Immature natural killer cell (primary cell): ENCODE results near the gene SLC26A3. TPM values are rescaled to one million over a fixed set of nuclear protein-coding genes. Genes with fewer than 3 reads are reported as not detected.

Experiments
- DNase-seq, 3 donors: peaks; one replicate each; pipeline ENCODE4 v3.0.0; 2022; ENCODE audit warnings: mixed read lengths in 1 of 3
- H3K27ac Mint-ChIP-seq, 6 donors: one replicate each; pipeline ENCODE4 v1.8.0; 2020; ENCODE audit warnings: mixed read lengths in 6 of 6, mild to moderate bottlenecking in 5 of 6, inconsistent platforms in 4 of 6, moderate library complexity in 3 of 6
- H3K27me3 Mint-ChIP-seq, 3 donors: one replicate each; pipeline ENCODE4 v1.8.0; 2020 to 2021; ENCODE audit warnings: low read depth in 3 of 3, mild to moderate bottlenecking in 3 of 3, mixed read lengths in 3 of 3, moderate library complexity in 3 of 3, inconsistent platforms in 1 of 3
- H3K36me3 Mint-ChIP-seq, 3 donors: one replicate each; pipeline ENCODE4 v1.8.0; 2020; ENCODE audit warnings: mixed read lengths in 3 of 3, inconsistent platforms in 2 of 3, mild to moderate bottlenecking in 2 of 3
- H3K4me1 Mint-ChIP-seq, 2 donors: one replicate each; pipeline ENCODE4 v1.8.0; 2020; ENCODE audit warnings: inconsistent platforms in 2 of 2, mild to moderate bottlenecking in 2 of 2, mixed read lengths in 2 of 2, moderate library complexity in 1 of 2
- H3K4me3 Mint-ChIP-seq, 5 donors: one replicate each; pipeline ENCODE4 v1.8.0; 2020; ENCODE audit warnings: mild to moderate bottlenecking in 5 of 5, mixed read lengths in 5 of 5, inconsistent platforms in 3 of 5, moderate library complexity in 3 of 5
- H3K9me3 Mint-ChIP-seq, 6 donors: one replicate each; pipeline ENCODE4 v1.8.0; 2020; ENCODE audit warnings: mild to moderate bottlenecking in 6 of 6, mixed read lengths in 6 of 6, inconsistent platforms in 4 of 6, moderate library complexity in 3 of 6
- polyA plus RNA-seq, 3 donors: library from polyadenylated mRNA; unstranded; fragments of 300-500 nt; fragmentation: Illumina TruSeq; gene quantifications; one replicate each; pipeline ENCODE4 v1.2.3, GENCODE V29; 2021

SLC26A3 gene
- polyA plus RNA-seq, 3 donors from 2014 or later: not detected

GRCh38 chr7:107799647-107800264, 3.3 kb downstream of the SLC26A3 start:
- no peaks in the 10 kb centered on the region for H3K9me3 Mint-ChIP-seq
- no peak overlapping the region for H3K4me3 Mint-ChIP-seq
- no peaks in the 10 kb centered on the region for H3K36me3 Mint-ChIP-seq
- H3K4me1 Mint-ChIP-seq: no peaks in the 10 kb centered on the region
- H3K27ac Mint-ChIP-seq: no peak overlapping the region
- DNase-seq: no peak
- peaks cover 0 to 8% (median 4%) of the 10 kb centered on the region in 3 donors for H3K27me3 Mint-ChIP-seq

- no peak overlapping the region for H3K4me3 Mint-ChIP-seq
- no peaks in the 10 kb centered on the region for H3K36me3 Mint-ChIP-seq
- no peaks in the 10 kb centered on the region for H3K9me3 Mint-ChIP-seq
- no peaks in the 10 kb centered on the region for H3K4me1 Mint-ChIP-seq
- H3K27me3 Mint-ChIP-seq: peaks cover 4% of the 10 kb centered on the region in 3 donors
- no peak for DNase-seq
- H3K27ac Mint-ChIP-seq: no peak overlapping the region
Measured at GRCh38 chr7:107792364-107792763, 10.7 kb downstream of the SLC26A3 start.

DNA sequence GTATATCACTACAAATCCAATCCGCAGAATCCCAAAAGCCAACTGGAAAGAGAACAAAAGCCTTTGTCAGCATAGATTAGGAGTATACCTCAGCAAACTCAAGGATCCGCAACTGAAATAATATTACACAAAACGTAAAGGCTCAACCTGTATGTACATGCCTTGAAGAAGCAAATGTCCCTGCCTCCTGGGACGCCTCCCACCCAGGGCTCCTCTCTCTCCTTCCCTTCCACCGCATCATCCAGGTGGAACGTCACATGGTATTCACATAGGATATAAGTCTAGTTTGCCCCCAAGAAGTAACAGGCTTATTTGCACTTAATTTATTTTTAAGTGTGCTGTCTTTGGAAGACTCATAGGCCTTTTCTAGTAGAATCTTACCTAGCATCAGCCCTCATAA, 13.4 kb downstream of the SLC26A3 start:
- H3K27me3 Mint-ChIP-seq: peaks cover 0 to 6% (median 4%) of the 10 kb centered on the region in 3 donors
- no peak for DNase-seq

DNA sequence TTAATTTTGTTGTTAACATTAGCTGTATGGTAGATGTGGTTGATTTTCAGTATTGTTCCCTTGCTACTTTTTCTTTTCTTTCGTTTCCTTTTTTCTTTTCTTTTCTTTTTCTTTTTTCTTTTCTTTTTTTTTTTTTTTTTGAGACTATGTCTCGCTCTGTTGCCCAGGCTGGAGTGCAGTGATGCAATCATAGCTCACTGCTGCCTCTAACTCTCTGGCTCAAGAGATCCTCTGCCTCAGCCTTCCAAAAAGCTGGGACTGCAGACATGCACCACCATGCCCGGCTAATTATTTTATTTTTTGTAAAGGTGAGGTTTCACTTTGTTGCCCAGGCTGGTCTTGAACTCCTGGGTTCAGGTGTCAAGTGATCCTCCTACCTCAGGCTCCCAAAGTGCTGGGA, 14.4 kb downstream of the SLC26A3 start:
- no peaks in the 10 kb centered on the region for H3K36me3 Mint-ChIP-seq

More for the DNA sequence above, 13.4 kb downstream of the SLC26A3 start:
- Mint-ChIP-seq H3K4me3 (no peak overlapping the region), H3K27ac (no peak overlapping the region), H3K36me3 (no peaks in the 10 kb centered on the region), H3K4me1 (no peaks in the 10 kb centered on the region), H3K9me3 (no peaks in the 10 kb centered on the region)

DNA sequence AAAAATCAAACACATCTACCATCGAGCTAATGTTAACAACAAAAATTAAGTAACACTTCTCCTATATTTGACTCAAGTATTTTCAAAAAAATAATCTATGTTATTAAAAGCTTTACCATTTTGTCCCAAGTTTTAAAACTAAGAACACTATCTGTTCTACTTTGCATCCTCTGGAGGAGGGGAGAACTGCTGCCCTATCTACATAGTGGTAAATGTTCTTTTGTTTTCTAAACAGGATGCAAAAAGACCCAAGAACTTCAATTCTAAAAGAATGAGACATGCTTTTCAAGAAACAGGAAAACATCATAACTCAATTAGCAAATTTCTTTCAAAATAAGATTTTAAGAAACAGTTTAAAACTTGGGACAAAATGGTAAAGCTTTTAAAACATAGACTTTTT, 14.8 kb downstream of the SLC26A3 start:
- no peak for DNase-seq
- Mint-ChIP-seq H3K36me3 (no peaks in the 10 kb centered on the region), H3K9me3 (no peaks in the 10 kb centered on the region), H3K27me3 (peaks cover 0 to 6% (median 4%) of the 10 kb centered on the region in 3 donors), H3K4me3 (no peak overlapping the region), H3K4me1 (no peaks in the 10 kb centered on the region), H3K27ac (no peak overlapping the region)

More for the DNA sequence above, 14.4 kb downstream of the SLC26A3 start:
- H3K4me1 Mint-ChIP-seq: no peaks in the 10 kb centered on the region
- no peak overlapping the region for H3K27ac Mint-ChIP-seq
- no peaks in the 10 kb centered on the region for H3K9me3 Mint-ChIP-seq
- H3K4me3 Mint-ChIP-seq: no peak overlapping the region
- H3K27me3 Mint-ChIP-seq: peaks cover 0 to 6% (median 4%) of the 10 kb centered on the region in 3 donors
- DNase-seq: no peak

DNA sequence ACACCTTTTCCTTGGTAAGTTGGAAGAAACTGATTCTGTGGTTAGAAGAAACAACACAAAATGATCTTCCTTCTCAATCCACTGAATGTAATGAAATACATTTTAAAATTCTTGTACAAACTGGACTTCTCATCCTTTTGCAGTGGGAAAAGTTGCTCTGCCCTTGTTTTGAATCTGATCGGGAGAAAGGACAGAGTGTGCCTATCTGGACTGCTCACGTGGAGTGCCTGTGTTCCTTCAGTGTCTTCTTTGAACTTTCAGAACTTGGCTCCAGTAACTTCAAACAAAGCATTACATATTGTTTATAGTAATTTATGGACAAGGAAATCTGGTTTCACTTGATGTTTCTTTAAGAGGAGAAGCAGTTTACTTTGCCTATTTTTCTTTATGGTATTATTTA, 17.1 kb downstream of the SLC26A3 start:
- Mint-ChIP-seq H3K27me3 (peaks cover 1 to 6% (median 2%) of the 10 kb centered on the region in 3 donors), H3K36me3 (no peaks in the 10 kb centered on the region), H3K4me3 (no peak overlapping the region), H3K27ac (no peak overlapping the region), H3K9me3 (no peaks in the 10 kb centered on the region), H3K4me1 (no peaks in the 10 kb centered on the region)
- DNase-seq: no peak

GRCh38 chr7:107785170-107785569, 17.9 kb downstream of the SLC26A3 start:
- Mint-ChIP-seq H3K4me1 (no peaks in the 10 kb centered on the region), H3K9me3 (no peaks in the 10 kb centered on the region), H3K36me3 (no peaks in the 10 kb centered on the region), H3K27ac (no peak overlapping the region), H3K27me3 (peaks cover 1 to 6% (median 2%) of the 10 kb centered on the region in 3 donors), H3K4me3 (no peak overlapping the region)
- DNase-seq: no peak

DNA sequence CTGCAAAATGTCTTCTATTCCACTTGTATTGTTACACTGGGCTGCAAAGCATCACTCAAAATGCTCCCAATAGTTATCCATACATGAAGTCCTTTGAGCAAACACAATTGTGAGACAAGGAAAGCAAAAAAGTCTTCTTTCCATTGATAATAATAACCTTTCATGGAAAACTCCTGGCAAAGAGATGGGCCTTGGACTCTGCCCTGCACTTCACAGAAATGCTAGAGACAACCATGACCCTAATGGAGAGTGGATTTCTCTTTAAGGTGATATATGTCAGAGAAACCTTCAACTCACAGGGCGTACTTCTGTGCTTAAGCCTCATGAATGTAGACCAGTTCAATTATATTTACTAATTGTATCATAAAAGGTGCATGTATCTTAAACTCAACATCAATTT, 19.4 kb downstream of the SLC26A3 start:
- H3K27me3 Mint-ChIP-seq: peaks cover 0 to 6% (median 3%) of the 10 kb centered on the region in 3 donors
- H3K4me3 Mint-ChIP-seq: no peak overlapping the region
- no peak for DNase-seq
- H3K27ac Mint-ChIP-seq: no peak overlapping the region
- no peaks in the 10 kb centered on the region for H3K36me3 Mint-ChIP-seq
- H3K4me1 Mint-ChIP-seq: no peaks in the 10 kb centered on the region
- no peaks in the 10 kb centered on the region for H3K9me3 Mint-ChIP-seq

GRCh38 chr7:107782374-107782773, 20.6 kb downstream of the SLC26A3 start:
- Mint-ChIP-seq H3K9me3 (no peaks in the 10 kb centered on the region), H3K4me1 (no peaks in the 10 kb centered on the region), H3K27me3 (peaks cover 0 to 6% (median 3%) of the 10 kb centered on the region in 3 donors), H3K4me3 (no peak overlapping the region), H3K27ac (no peak overlapping the region), H3K36me3 (no peaks in the 10 kb centered on the region)
- DNase-seq: no peak

DNA sequence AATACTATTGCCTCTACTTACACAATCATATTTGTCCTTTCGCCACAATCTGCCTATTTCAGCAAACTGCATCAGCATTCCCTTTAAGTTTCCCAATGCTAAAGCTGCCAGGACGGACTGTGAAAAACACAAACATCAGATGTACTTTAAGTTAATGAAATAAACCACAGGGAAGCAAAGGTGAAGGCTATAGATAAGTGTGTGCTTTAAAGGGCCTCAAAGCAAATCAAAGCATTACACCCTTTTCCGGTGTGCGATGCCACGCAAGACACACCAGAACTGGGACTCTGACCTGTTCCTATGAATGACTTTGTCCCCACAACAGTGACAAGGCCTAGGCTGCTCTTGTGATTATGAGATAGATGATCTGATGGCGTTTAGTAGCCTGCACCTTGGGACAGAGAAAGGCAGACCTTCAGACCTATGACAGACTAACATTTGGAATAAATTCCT, 23.4 kb downstream of the SLC26A3 start:
- Mint-ChIP-seq H3K9me3 (no peaks in the 10 kb centered on the region), H3K4me3 (no peak overlapping the region), H3K27ac (peak overlapping the region in 1 of 6 donors; percentile 22), H3K4me1 (no peaks in the 10 kb centered on the region), H3K36me3 (no peaks in the 10 kb centered on the region), H3K27me3 (peaks cover 0 to 3% (median 0%) of the 10 kb centered on the region in 3 donors)
- no peak for DNase-seq

DNA sequence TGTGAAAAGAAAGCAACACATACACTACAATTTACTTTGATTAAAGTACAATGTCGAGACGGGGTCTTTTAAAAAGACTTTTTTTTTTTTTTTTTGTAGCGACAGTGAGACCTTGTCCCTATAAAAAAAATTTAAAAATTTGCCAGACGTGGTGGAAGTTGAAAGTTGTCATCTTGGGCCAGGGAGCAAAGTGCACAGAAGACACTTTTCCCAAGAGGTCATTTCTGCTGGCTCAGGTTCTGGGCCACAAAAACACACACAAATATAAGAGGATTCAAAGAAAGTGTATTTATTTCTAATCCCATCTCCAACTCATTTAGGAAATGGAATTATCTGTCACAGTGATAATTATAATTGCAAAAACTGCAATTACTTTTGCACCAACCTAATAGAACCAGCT, 24.7 kb downstream of the SLC26A3 start:
- H3K4me1 Mint-ChIP-seq: no peaks in the 10 kb centered on the region
- DNase-seq: no peak
- H3K9me3 Mint-ChIP-seq: no peaks in the 10 kb centered on the region
- H3K27ac Mint-ChIP-seq: no peak overlapping the region
- H3K4me3 Mint-ChIP-seq: no peak overlapping the region
- peaks cover 0 to 3% (median 0%) of the 10 kb centered on the region in 3 donors for H3K27me3 Mint-ChIP-seq
- H3K36me3 Mint-ChIP-seq: peaks cover 0 to under 1% (median 0%) of the 10 kb centered on the region in 3 donors

DNA sequence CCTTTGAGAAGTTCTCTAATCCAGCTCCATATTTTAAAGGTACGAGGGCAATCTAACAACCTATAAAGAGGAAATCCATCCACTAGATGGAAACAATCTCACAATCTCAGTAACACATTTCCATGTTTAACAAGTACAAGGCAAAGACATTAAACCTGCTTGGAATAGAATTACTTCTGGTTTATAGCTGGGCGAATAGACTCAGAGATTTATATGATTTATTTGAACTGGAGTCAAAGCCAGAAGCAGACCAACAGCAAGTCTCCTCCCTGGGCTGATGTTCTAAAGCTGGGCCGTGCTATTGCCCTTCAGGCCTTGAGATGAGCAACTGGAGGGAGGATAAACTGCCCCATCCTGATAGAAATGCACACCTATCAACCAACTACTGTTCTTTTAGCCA, 25.3 kb downstream of the SLC26A3 start:
- Mint-ChIP-seq H3K27me3 (peaks cover 0 to 2% (median 0%) of the 10 kb centered on the region in 3 donors), H3K4me3 (no peak overlapping the region), H3K4me1 (no peaks in the 10 kb centered on the region), H3K27ac (no peak overlapping the region), H3K9me3 (no peaks in the 10 kb centered on the region), H3K36me3 (peaks cover 0 to 4% (median 0%) of the 10 kb centered on the region in 3 donors)
- no peak for DNase-seq

DNA sequence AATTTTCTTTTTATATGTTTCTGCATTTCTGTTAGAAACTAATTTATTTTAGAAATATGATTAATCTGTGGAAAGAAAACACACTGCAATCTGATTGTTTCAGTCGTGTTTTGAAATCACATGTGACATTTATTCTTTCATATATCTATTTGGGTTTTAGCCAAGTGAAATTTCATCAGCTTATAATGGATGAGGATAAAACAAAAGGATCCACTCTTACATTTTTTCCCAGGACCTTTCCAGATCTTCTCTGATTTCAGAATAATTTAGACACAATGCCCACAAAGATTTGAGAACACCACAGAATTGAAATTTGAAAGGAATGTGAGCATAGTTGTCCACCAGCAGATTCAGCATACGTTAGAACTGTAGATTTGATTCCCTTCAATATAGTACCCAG, 30.0 kb downstream of the SLC26A3 start:
- Mint-ChIP-seq H3K27ac (no peak overlapping the region), H3K4me1 (no peaks in the 10 kb centered on the region), H3K4me3 (no peak overlapping the region), H3K36me3 (peaks cover 0 to 4% (median 0%) of the 10 kb centered on the region in 3 donors), H3K9me3 (peaks cover 0 to 2% (median 0%) of the 10 kb centered on the region in 6 donors), H3K27me3 (peaks cover 0 to 3% (median 0%) of the 10 kb centered on the region in 3 donors)
- no peak for DNase-seq

GRCh38 chr7:107768263-107768662, 34.8 kb downstream of the SLC26A3 start:
- DNase-seq: no peak
- H3K4me1 Mint-ChIP-seq: peaks cover 2 to 6% of the 10 kb centered on the region in 2 donors
- no peak overlapping the region for H3K27ac Mint-ChIP-seq
- H3K4me3 Mint-ChIP-seq: no peak overlapping the region
- peaks cover 0 to 2% (median 0%) of the 10 kb centered on the region in 6 donors for H3K9me3 Mint-ChIP-seq
- peaks cover 0 to 3% (median 0%) of the 10 kb centered on the region in 3 donors for H3K27me3 Mint-ChIP-seq
- H3K36me3 Mint-ChIP-seq: peaks cover 0 to 3% (median 0%) of the 10 kb centered on the region in 3 donors

- DNase-seq: no peak
- peaks cover 0 to 3% (median 0%) of the 10 kb centered on the region in 3 donors for H3K27me3 Mint-ChIP-seq
- H3K4me1 Mint-ChIP-seq: peaks cover 2 to 6% of the 10 kb centered on the region in 2 donors
- H3K27ac Mint-ChIP-seq: peak overlapping the region in 2 of 6 donors; percentile 6 to 11
- H3K9me3 Mint-ChIP-seq: peaks cover 0 to 2% (median 0%) of the 10 kb centered on the region in 6 donors
- H3K4me3 Mint-ChIP-seq: no peak overlapping the region
- H3K36me3 Mint-ChIP-seq: no peaks in the 10 kb centered on the region
Measured at GRCh38 chr7:107767391-107767790, 35.6 kb downstream of the SLC26A3 start.
